GM12892 (cell line): ENCODE data around the gene ATP9B.
A peak's percentile ranks its signal among the peaks of the same experiment; 100 is the strongest.

ENCODE experiments used
- DNase-seq: peaks from one replicate; pipeline ENCODE4 v3.0.0; 2011; ENCODE audit not compliant: insufficient read length
- FAIRE-seq: peaks from 2 replicates; lab custom pipeline; 2011; peaks lifted over from hg19 to GRCh38; lab: Jason Lieb, UNC
- POLR2A ChIP-seq: IDR thresholded peaks from 2 replicates; pipeline ENCODE4 v1.6.1; 2011; ENCODE audit warnings: low read depth, low read length, control low read depth
- POLR2AphosphoS5 ChIP-seq: IDR thresholded peaks from 2 replicates; pipeline ENCODE4 v1.6.1; 2011; ENCODE audit warnings: low read depth, low read length, control low read depth
- TAF1 ChIP-seq: IDR thresholded peaks from 2 replicates; pipeline ENCODE4 v1.6.1; 2011; ENCODE audit warnings: low read depth, mild to moderate bottlenecking, control low read depth, low read length, borderline replicate concordance

ATP9B gene

GRCh38 chr18:79387615-79388014 lies 318.4 kb downstream of the ATP9B start:
- no peak for FAIRE-seq
- no peak for TF ChIP-seq POLR2A
- no peak for TF ChIP-seq POLR2AphosphoS5
- no peak for TF ChIP-seq TAF1
- DNase-seq = no peak

DNA sequence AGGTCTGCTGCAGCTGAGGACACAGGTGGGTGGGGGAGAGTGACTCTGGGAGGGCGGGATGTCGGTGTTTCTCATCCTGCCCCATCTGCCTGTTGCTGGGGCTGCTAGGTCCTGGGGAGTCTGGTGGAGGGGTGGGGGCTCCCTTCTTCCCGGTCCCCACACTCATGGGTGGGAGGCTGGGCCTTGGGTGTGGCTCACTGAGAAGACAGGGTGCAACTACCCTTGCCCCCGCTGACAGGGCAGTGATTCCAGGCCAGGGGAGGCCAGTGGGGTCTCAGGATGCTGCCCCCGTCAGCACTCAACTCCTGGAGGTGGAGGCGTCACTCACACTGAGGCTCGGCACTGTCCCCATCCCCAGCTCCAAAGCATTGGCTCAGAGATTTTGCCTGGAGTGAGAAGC lies 318.8 kb downstream of the ATP9B start:
- FAIRE-seq = no peak
- no peak for DNase-seq
- TF ChIP-seq POLR2A = no peak
- TF ChIP-seq POLR2AphosphoS5 = no peak
- TF ChIP-seq TAF1 = no peak

DNA sequence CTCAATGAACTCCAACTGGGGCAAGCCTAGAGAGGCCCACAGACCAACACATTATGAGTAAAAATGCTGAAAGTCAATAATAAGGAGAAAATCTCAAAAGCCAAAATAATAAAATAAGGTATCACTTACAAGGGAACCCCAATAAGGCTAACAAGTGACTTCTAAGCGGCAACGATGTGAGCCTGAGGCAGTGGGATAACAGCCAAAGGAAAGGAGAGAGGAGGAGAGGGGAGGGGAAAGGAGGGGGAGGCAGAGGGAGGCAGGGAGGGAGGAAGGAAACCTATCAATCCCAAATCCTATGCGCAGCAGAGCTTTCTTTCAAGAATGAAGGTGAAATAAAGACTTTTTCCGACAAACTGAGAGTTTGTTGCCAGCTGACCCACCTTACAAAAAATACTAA lies 320.5 kb downstream of the ATP9B start:
- no peak for FAIRE-seq
- TF ChIP-seq POLR2A = no peak
- TF ChIP-seq POLR2AphosphoS5 = no peak
- TF ChIP-seq TAF1 = no peak
- no peak for DNase-seq

GRCh38 chr18:79392226-79392625 lies 323.0 kb downstream of the ATP9B start:
- DNase-seq (no peak), FAIRE-seq (no peak)
- TF ChIP-seq POLR2A = no peak
- TF ChIP-seq POLR2AphosphoS5 = no peak
- no peak for TF ChIP-seq TAF1

GRCh38 chr18:79393181-79393634 lies 324.0 kb downstream of the ATP9B start:
- FAIRE-seq (peak; percentile 81), DNase-seq (no peak)
- TF ChIP-seq POLR2AphosphoS5 (no peak), POLR2A (no peak), TAF1 (no peak)

- TF ChIP-seq POLR2AphosphoS5 = no peak
- no peak for TF ChIP-seq POLR2A
- no peak for TF ChIP-seq TAF1
- FAIRE-seq (no peak), DNase-seq (no peak)
These were observed 324.7 kb downstream of the ATP9B start for GRCh38 chr18:79393635-79394533.

- no peak for TF ChIP-seq POLR2A
- TF ChIP-seq POLR2AphosphoS5 = no peak
- TF ChIP-seq TAF1 = no peak
- DNase-seq (no peak), FAIRE-seq (peak; percentile 51)
These were observed 325.5 kb downstream of the ATP9B start for GRCh38 chr18:79394534-79395307.

- TF ChIP-seq TAF1 (no peak), POLR2AphosphoS5 (no peak), POLR2A (no peak)
- DNase-seq (no peak), FAIRE-seq (no peak)
These were observed 326.1 kb downstream of the ATP9B start for GRCh38 chr18:79395308-79395640.

DNA sequence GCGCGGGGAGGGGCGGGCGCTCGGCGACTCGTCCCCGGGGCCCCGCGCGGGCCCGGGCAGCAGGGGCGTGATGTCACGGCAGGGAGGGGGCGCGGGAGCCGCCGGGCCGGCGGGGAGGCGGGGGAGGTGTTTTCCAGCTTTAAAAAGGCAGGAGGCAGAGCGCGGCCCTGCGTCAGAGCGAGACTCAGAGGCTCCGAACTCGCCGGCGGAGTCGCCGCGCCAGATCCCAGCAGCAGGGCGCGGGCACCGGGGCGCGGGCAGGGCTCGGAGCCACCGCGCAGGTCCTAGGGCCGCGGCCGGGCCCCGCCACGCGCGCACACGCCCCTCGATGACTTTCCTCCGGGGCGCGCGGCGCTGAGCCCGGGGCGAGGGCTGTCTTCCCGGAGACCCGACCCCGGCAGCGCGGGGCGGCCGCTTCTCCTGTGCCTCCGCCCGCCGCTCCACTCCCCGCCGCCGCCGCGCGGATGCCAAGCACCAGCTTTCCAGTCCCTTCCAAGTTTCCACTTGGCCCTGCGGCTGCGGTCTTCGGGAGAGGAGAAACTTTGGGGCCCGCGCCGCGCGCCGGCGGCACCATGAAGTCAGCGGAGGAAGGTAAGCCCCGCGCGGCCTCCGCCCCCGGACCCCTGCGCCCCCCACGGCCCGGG lies 326.7 kb downstream of the ATP9B start, which contains the start of gene NFATC1:
Gene NFATC1 (plus strand): TSS at position 170 of the 644 bp plus-strand sequence. CDS start 295 bp downstream, at position 465.
- DNase-seq = no peak
- TF ChIP-seq POLR2AphosphoS5 (no peak), TAF1 (no peak), POLR2A (peak; percentile 35; the same call in 1 of the 2 replicates)
- FAIRE-seq = no peak

DNA sequence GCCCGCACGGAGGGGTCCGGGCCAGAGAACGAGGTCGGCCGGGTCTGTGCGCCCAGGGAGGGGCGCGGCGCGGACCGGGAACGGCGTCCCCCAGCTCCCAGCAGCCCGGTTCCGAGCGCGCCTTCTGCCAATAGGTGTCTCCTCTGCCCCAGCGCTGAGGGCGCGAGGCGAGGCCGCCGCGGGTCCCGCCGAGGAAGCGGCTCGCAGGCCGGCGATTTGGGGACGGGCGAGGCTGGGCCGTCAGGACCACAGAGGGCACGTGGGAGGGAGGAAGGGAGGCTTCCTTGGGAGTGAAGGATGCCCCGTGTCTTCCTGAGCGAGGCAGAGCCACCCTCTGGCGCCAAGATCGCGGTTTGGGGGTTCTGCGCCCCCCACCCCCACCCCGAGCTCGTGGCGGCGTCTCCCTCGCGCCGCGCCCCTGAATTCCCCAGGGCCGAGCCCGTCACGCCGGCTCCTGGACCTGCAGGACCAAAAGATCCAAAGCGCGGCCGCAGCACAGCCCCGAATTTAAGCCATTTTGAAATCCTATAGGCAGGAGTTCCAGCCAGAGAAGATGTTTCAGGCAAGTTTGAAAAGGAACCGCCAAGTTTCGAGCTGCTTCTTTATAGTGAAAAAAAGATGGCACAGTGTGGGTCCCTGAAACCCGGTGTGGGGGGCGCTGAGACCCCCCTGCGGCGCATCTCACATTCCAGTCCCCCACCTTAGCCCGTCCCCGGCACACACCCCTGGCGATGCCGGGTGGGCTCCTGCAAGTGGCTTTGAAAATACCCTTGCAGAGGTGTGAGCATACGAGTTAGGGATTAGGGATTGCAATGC lies 327.4 kb downstream of the ATP9B start:
- DNase-seq (no peak), FAIRE-seq (no peak)
- TF ChIP-seq TAF1 (no peak), POLR2AphosphoS5 (no peak), POLR2A (no peak)
